ENCODE results near the gene HSPA9. TPM values are rescaled to one million over a fixed set of nuclear protein-coding genes. Genes with fewer than 3 reads are reported as not detected.

HSPA9 gene
- total RNA-seq, 1 experiment from 2014 or later, result 537 TPM

GRCh38 chr5:138606378-138607064, 31.3 kb upstream of the HSPA9 start:
- no peaks in the 10 kb centered on the region for H3K4me1 Mint-ChIP-seq (ENCODE audit: low read depth, unreplicated experiment)
- intact Hi-C loops (cut with micrococcal nuclease; ENCODE audit: unreplicated experiment), result no loop called here
- no peaks in the 10 kb centered on the region for H3K36me3 ChIP-seq (ENCODE audit: control insufficient read depth, insufficient read depth, low read length)
- CTCF ChIA-PET, result no interaction called here
- no peaks in the 10 kb centered on the region for H3K27me3 ChIP-seq (replicated peaks; ENCODE audit: control insufficient read depth, insufficient read depth, low read length)
- H3K9me3 Mint-ChIP-seq (ENCODE audit: unreplicated experiment), result no peaks in the 10 kb centered on the region
- no peaks in the 10 kb centered on the region for H3K27me3 Mint-ChIP-seq (ENCODE audit: insufficient read depth, unreplicated experiment)
- H3K4me3 Mint-ChIP-seq (ENCODE audit: unreplicated experiment), result no peak overlapping the region
- H3K27ac Mint-ChIP-seq (ENCODE audit: unreplicated experiment), result no peak overlapping the region
- BruUV-seq (replicated peaks), result no TSS peak
- no peak for DNase-seq
- peaks cover 10% of the 10 kb centered on the region; the same call in 1 of the 2 replicates for H3K4me1 ChIP-seq
- TF ChIP-seq CTCF (IDR thresholded peaks at IDR 0.05; ENCODE audit: insufficient read depth in 1 of 2, low read depth in 1 of 2, low read length in 1 of 2, severe bottlenecking in 1 of 2, unreplicated experiment in 1 of 2), result no peak
- no peak overlapping the region for H3K4me3 ChIP-seq (ENCODE audit: low read depth, low read length)
- no peaks in the 10 kb centered on the region for H3K9me3 ChIP-seq
- H3K36me3 Mint-ChIP-seq (ENCODE audit: insufficient read depth, unreplicated experiment), result no peaks in the 10 kb centered on the region
- POLR2A ChIA-PET, result no interaction called here

GRCh38 chr5:138605254-138605972, 30.2 kb upstream of the HSPA9 start:
- no peak overlapping the region for H3K4me3 ChIP-seq (ENCODE audit: low read depth, low read length)
- H3K9me3 ChIP-seq, result no peaks in the 10 kb centered on the region
- H3K4me1 ChIP-seq, result peaks cover 10% of the 10 kb centered on the region; the same call in 1 of the 2 replicates
- no peak overlapping the region for H3K27ac Mint-ChIP-seq (ENCODE audit: unreplicated experiment)
- intact Hi-C loops (cut with micrococcal nuclease; ENCODE audit: unreplicated experiment), result no loop called here
- ChIA-PET POLR2A (no interaction called here), CTCF (no interaction called here)
- no peaks in the 10 kb centered on the region for H3K27me3 Mint-ChIP-seq (ENCODE audit: insufficient read depth, unreplicated experiment)
- DNase-seq, result no peak
- H3K9me3 Mint-ChIP-seq (ENCODE audit: unreplicated experiment), result no peaks in the 10 kb centered on the region
- BruUV-seq (replicated peaks), result no TSS peak
- no peaks in the 10 kb centered on the region for H3K27me3 ChIP-seq (replicated peaks; ENCODE audit: control insufficient read depth, insufficient read depth, low read length)
- no peak overlapping the region for H3K4me3 Mint-ChIP-seq (ENCODE audit: unreplicated experiment)
- no peaks in the 10 kb centered on the region for H3K4me1 Mint-ChIP-seq (ENCODE audit: low read depth, unreplicated experiment)
- no peak for TF ChIP-seq CTCF (IDR thresholded peaks at IDR 0.05; ENCODE audit: insufficient read depth in 1 of 2, low read depth in 1 of 2, low read length in 1 of 2, severe bottlenecking in 1 of 2, unreplicated experiment in 1 of 2)
- no peaks in the 10 kb centered on the region for H3K36me3 ChIP-seq (ENCODE audit: control insufficient read depth, insufficient read depth, low read length)
- no peaks in the 10 kb centered on the region for H3K36me3 Mint-ChIP-seq (ENCODE audit: insufficient read depth, unreplicated experiment)

GRCh38 chr5:138604176-138604785, 29.1 kb upstream of the HSPA9 start:
- ChIA-PET CTCF (interaction anchor here (0.6 kb wide), 1 partner anchor 56 kb away, joined by 4 read pairs; no protein-coding TSS in a partner anchor), POLR2A (no interaction called here)
- BruUV-seq (replicated peaks), result no TSS peak

More at GRCh38 chr5:138604176-138604785, 29.1 kb upstream of the HSPA9 start:
- Mint-ChIP-seq H3K4me1 (ENCODE audit: low read depth, unreplicated experiment) (no peaks in the 10 kb centered on the region), H3K27ac (ENCODE audit: unreplicated experiment) (no peak overlapping the region), H3K27me3 (ENCODE audit: insufficient read depth, unreplicated experiment) (no peaks in the 10 kb centered on the region), H3K36me3 (ENCODE audit: insufficient read depth, unreplicated experiment) (no peaks in the 10 kb centered on the region), H3K9me3 (ENCODE audit: unreplicated experiment) (no peaks in the 10 kb centered on the region), H3K4me3 (ENCODE audit: unreplicated experiment) (no peak overlapping the region)
- Histone ChIP-seq H3K27me3 (replicated peaks; ENCODE audit: control insufficient read depth, insufficient read depth, low read length) (no peaks in the 10 kb centered on the region), H3K4me3 (ENCODE audit: low read depth, low read length) (no peak overlapping the region), H3K36me3 (ENCODE audit: control insufficient read depth, insufficient read depth, low read length) (no peaks in the 10 kb centered on the region), H3K4me1 (peaks cover under 1% of the 10 kb centered on the region; the same call in 1 of the 2 replicates), H3K9me3 (no peaks in the 10 kb centered on the region)
- intact Hi-C loops (cut with micrococcal nuclease; ENCODE audit: unreplicated experiment), result no loop called here
- TF ChIP-seq CTCF (IDR thresholded peaks at IDR 0.05; ENCODE audit: insufficient read depth in 1 of 2, low read depth in 1 of 2, low read length in 1 of 2, severe bottlenecking in 1 of 2, unreplicated experiment in 1 of 2), result no peak
- DNase-seq, result no peak
